Activated T-cell treated with anti-CD3 and anti-CD28 coated beads, Interleukin-2, amount 50 U/mL, for 48 hours (primary cell): Measurements from ENCODE around the gene CTNNA1.
"Not testable (repeated sequence)": the region's sequence is repeated elsewhere in the genome, so short reads cannot be mapped to it uniquely, and the experiment has no call there.

Experiments used
- DNase-seq, 2 experiments: peaks; one replicate each; pipeline ENCODE4 v3.0.0-alpha.2; 2020

The CTNNA1 gene

DNA sequence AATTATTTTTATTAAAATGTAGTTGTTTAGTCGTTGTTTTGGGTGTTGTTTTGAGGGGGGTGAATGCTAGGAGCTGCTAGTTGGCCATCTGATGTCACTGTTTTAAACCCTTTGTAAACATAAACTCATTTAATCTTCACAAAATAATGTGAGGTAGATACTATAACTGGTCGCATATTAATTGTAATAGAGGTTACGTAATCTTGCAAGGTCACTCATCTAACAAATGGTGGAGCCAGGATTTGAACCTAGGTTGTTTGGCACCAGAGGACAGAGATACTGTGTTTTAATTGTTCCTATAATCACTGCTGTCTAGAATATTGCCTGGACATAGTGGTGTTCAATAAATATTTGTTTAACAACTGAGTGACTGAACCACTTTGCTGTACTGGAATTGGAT, 67.5 kb downstream of the CTNNA1 start:
- DNase-seq: no peak

GRCh38 chr5:138824516-138824915, 71.3 kb downstream of the CTNNA1 start:
- peak in 1 of 2 experiments; percentile 31 for DNase-seq

DNA sequence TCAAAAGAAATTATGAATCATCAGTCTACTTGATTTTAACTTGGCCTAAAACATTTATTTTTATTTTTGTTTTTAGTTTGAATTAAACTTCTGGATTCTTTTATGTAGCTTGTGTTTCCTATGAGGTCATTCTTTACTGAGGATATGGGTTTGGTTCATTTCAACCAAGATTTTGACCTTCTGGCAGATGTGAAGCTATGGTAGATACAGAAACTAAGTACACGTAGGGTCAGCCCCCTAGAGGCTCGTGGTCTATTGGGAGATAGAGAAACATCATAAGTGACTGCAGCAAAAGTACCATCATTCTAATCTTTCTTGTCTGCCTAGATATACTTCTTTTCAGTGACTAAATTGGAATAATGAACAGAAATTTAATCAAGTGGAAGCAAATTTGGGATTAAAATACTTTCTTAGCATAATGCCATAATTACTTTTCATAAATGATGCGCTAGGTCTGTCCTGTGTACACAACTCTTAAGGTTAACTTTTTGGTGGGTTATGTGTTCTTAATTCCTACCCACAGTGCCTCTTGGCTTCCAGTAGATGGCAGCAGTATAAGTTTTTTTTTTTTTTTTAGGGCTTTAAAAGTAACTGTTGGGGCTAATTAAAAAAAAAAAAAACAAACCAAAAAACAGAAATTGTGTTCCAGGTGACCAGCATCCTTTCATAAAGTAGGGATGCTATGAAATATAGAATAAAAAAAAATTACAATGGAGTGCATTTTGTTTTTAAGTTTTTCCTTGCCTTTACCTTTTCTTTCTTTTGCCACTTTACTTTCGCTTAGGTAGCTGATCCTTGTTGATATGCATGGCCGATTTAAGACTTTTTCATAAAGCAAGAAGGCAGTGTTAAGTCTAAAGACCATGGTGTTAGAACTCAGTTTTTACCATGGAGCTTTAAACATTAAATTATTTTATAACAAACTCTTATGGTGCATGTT, 72.0 kb downstream of the CTNNA1 start:
- no peak for DNase-seq

GRCh38 chr5:138828556-138828955, 75.3 kb downstream of the CTNNA1 start:
- DNase-seq: no peak

GRCh38 chr5:138829341-138829740, 76.1 kb downstream of the CTNNA1 start:
- DNase-seq: no peak

GRCh38 chr5:138831703-138832102, 78.5 kb downstream of the CTNNA1 start:
- no peak for DNase-seq

- no peak for DNase-seq
Observed at GRCh38 chr5:138832218-138832617, 79.0 kb downstream of the CTNNA1 start.

DNA sequence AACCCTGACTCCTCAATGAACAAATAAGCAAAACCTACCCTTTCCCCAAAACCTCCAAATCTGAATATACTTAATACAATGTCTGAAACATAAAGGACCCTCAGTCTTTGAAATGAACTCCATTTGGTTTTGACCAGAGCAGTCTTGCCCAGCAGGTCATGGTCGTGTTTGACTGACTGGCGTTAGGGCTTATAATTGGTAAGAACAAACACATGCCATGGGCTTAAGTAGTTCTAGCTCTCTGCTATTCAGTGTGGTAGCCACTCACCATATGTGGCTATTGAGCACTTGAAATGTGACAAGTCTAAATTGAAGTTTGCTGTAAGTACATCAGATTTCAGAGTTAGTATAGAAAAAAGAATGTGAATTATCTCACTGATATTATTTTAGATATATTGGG, 79.9 kb downstream of the CTNNA1 start:
- no peak for DNase-seq

DNA sequence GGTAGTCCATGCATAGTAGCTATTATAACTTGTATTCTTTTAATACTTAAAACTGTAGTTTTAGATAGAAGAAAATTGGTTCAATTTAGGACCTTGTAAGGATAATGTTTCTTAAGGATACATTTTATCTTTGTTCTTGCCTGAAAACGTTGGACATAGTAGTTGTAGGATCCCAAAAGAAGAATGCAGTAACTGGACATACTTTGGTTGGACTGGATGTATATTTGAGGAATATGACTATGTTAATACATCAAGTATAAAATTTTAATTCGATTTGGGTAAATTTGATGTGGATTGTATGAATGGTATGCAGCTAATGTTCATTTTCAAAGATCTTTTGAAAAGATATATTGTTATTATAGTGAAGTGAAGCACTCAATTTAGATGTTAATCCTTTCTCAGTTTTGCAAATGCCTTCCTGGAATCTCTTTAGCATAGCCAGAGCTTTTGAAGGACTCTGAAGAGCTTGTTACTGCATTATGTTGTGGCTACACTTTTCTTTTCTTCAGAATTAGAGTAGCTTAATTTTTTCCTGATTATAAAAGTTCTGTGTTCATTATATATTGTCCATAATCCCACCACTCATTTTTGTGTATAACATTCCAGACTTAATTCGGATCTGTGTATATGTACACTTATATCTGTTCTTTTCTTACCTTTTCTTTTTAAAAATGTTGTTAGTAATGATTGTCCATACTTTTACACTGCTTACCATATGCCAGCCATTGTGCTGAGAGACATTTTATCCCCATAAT, 80.7 kb downstream of the CTNNA1 start:
- no peak for DNase-seq

DNA sequence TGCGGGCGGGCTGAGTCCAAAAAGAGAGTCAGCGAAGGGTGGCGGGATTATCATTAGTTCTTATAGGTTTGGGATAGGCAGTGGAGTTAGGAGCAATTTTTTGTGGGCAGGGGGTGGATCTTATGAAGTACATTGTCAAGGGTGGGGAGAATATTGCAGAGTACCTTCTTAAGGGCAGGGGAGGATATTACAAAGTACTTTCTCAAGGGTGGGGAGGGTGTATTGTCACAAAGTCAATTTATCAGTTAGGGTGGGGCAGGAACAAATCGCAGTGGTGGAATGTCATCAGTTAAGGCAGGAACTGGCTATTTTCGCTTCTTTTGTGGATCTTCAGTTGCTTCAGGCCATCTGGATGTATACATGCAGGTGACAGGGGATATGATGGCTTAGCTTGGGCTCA, 81.6 kb downstream of the CTNNA1 start:
- not testable (repeated sequence) for DNase-seq

GRCh38 chr5:138837160-138837559, 83.9 kb downstream of the CTNNA1 start:
- no peak for DNase-seq

DNA sequence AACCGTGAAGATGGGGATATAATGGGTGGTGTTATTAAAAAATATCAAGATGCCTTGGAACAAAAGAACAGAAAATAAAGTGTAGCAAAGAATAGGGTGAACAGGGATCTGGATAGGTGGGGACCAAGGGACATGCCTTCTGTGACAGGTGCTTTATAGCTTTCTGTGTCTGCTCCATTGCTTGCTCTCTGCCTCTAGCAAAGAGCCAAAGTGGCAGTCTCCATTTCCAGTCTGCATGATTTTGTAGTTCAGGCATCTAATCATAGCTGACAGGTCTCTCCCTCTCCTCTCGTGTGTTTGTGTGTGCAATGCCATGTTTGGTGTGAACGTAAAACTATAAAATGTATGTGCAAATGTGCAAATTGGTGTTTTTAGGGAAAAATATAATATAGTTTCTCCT, 86.9 kb downstream of the CTNNA1 start:
- no peak for DNase-seq

- no peak for DNase-seq
Observed at GRCh38 chr5:138841531-138841930, 88.3 kb downstream of the CTNNA1 start.

GRCh38 chr5:138843316-138844124, 90.3 kb downstream of the CTNNA1 start:
- no peak for DNase-seq

DNA sequence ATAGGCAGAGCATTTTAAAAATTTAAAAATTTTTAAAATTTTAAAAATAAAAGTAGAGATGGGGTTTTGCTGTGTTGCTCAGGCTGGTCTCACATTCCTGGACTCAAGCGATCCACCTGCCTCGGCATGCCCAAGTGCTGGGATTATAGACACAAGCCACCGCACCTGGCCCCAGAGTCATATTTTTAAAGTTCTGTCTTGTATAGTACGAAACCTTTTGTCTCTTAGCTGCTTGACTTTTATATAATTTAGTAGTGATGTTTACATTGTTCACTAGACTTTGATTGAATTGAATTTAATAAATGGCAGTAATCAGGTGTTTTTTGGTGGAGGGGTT, 90.9 kb downstream of the CTNNA1 start:
- DNase-seq: no peak

DNA sequence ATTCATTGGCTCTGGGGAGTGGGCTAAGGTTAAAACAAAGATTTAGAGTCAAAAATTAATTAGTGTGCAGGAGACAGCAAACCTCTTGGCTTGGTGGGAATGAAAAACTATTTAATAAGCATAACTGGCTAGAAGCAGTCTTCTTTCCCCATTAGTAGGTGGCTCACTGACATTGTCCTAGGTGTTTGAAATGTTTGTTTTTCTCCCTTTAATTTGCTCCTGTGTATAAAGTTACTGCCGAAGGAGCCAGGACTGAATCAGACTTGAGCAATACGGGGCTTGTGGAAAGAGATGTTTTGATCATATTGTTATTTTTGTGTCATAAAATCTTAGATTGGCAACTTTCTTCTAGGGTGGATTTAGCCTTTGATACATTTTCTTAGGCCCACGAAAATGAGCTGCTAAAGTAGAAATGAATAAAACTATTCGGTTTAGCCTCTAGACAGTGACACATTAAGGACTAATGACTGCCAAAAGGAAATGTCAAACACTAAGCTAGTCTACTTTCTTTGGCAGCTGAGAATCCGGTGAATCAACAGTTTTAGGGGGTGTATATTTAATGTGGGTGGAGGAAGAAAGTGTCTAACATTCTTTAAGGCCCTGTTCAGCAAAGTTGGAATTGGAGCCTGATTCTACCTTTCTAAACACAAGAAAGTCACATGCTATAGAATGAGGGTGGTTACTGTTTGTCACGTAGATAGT, 91.7 kb downstream of the CTNNA1 start:
- no peak for DNase-seq

- DNase-seq: no peak
Observed at GRCh38 chr5:138849439-138849838, 96.2 kb downstream of the CTNNA1 start.

GRCh38 chr5:138849882-138850281, 96.7 kb downstream of the CTNNA1 start:
- DNase-seq: no peak

DNA sequence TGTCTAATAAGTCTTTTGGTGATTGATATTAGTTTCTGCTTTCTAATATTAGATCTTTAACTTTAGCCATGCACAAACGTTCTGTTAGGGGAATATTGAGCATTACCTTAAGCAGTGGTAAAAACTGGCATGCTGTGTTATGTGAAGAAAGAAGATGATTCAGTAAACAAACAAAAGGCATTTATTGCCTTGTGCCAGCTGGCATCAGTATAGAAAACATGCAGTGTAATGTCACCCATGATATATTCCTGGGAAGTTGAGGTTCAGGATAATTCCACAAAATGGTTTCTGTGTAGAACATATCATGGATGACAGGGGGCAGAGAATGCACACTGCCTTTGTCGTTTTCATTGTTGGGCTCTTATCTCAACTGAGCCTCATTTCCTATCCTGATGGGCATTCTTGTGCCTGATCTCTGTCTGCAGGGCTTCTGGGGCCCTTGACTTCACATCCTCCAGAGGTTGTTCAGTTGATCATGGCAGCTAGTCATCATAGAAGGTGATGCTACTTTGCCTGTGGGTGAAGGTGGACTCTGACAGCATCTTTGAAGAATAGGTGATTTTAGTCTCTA, 97.7 kb downstream of the CTNNA1 start:
- DNase-seq: no peak

GRCh38 chr5:138853132-138853531, 99.9 kb downstream of the CTNNA1 start:
- no peak for DNase-seq

GRCh38 chr5:138867011-138867410, 113.8 kb downstream of the CTNNA1 start:
- DNase-seq: no peak

DNA sequence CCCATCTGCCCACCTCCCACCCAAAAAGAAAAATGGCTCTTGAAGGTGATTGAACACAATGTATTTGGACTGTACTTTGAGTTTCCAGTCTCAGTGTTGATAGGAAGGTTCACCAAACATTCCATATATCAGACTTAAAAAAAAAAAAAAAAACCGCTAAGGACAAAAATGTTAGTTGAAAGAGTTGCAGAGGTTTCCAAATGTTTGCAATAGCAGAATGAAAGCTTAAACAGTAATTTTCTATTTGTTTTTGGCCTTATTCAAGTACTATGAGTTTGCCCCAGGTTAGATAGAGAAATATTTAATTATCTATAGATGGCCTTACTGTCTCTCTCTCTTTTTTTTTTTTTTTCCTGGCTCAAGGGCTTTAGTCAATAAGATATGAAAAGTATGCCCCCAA, 115.8 kb downstream of the CTNNA1 start:
- no peak for DNase-seq
